Smooth muscle cell (in vitro differentiated cells): Measurements from ENCODE around the gene EPS8L2. TPM values are rescaled to one million over a fixed set of nuclear protein-coding genes. Genes with fewer than 3 reads are reported as not detected.

Experiments
- DNase-seq: peaks from one replicate; lab custom pipeline; 2025; ENCODE audit not compliant: unreplicated experiment; lab: John Stamatoyannopoulos, UW
- H2AFZ ChIP-seq: fragments of 200-600 bp; sonication (generic); 2 replicates; pipeline ENCODE4 v1.6.0; 2016; ENCODE audit warnings: antibody characterized with exemption, low read depth, mild to moderate bottlenecking
- H3F3A ChIP-seq: fragments of 200-600 bp; sonication (generic); 2 replicates; pipeline ENCODE4 v1.6.0; 2017; ENCODE audit warnings: antibody characterized with exemption, low read depth
- H3K27ac ChIP-seq: fragments of 200-600 bp; sonication (generic); 2 replicates; pipeline ENCODE4 v1.5.1; 2016; ENCODE audit warnings: low read depth, mild to moderate bottlenecking
- H3K27me3 ChIP-seq: fragments of 200-600 bp; sonication (generic); 2 replicates; pipeline ENCODE4 v1.6.1; 2016; ENCODE audit warnings: low read depth, mild to moderate bottlenecking
- H3K36me3 ChIP-seq: fragments of 200-600 bp; sonication (generic); 2 replicates; pipeline ENCODE4 v1.5.1; 2016; ENCODE audit warnings: low read depth
- H3K4me1 ChIP-seq: fragments of 200-600 bp; sonication (generic); 2 replicates; pipeline ENCODE4 v1.5.1; 2016; ENCODE audit warnings: low read depth
- H3K4me2 ChIP-seq: fragments of 200-600 bp; sonication (generic); 2 replicates; pipeline ENCODE4 v1.6.0; 2016; ENCODE audit warnings: mild to moderate bottlenecking
- H3K4me3 ChIP-seq: fragments of 200-600 bp; sonication (generic); 2 replicates; pipeline ENCODE4 v1.5.1; 2016; ENCODE audit warnings: mild to moderate bottlenecking
- H3K79me2 ChIP-seq: fragments of 200-600 bp; sonication (generic); 2 replicates; pipeline ENCODE4 v1.6.0; 2016; ENCODE audit warnings: low read depth, mild to moderate bottlenecking
- H3K9ac ChIP-seq: fragments of 200-600 bp; sonication (generic); 2 replicates; pipeline ENCODE4 v1.6.0; 2016; ENCODE audit warnings: low read depth
- H3K9me3 ChIP-seq: fragments of 200-600 bp; sonication (generic); replicated peaks from 2 replicates; pipeline ENCODE4 v1.5.1; 2016; ENCODE audit warnings: low read depth
- H4K20me1 ChIP-seq: fragments of 200-600 bp; sonication (generic); 2 replicates; pipeline ENCODE4 v1.6.0; 2016; ENCODE audit warnings: low read depth
- WGBS: methylation state at CpG from one replicate; pipeline ENCODE4 v1.1.7; 2016; ENCODE audit warnings: low lambda C conversion rate; 5-methylcytosine and 5-hydroxymethylcytosine counted together
- polyA plus RNA-seq: library from polyadenylated mRNA; unstranded; fragments of >200 nt; fragmentation: Nextera tagmentation; extraction: Ambion mirVana; gene quantifications from 2 replicates; pipeline ENCODE4 v1.2.1, GENCODE V29; 2016
- total RNA-seq: library from RNA; depleted of rRNA; stranded (reverse); fragments of >200 nt; gene quantifications from 2 replicates; pipeline ENCODE4 v1.2.3, GENCODE V29; 2014
- TF ChIP-seq, protein P1 (sequence below): fragments of 200-600 bp; sonication (generic); IDR thresholded peaks from 2 replicates; pipeline ENCODE4 v1.5.1; 2017; ENCODE audit warnings: borderline replicate concordance, mild to moderate bottlenecking, antibody characterized with exemption; ENCODE audit not compliant: insufficient read depth, poor library complexity, severe bottlenecking

Gene EPS8L2
- total and polyA plus RNA-seq, 2 experiments from 2014 or later = 37.7 to 47.9 TPM

- Histone ChIP-seq H3K27me3 (no peaks in the 10 kb centered on the region), H2AFZ (peak overlapping the region; percentile 77)
These were observed 70.7 kb downstream of the EPS8L2 start for GRCh38 chr11:776561-777287.

More at GRCh38 chr11:776561-777287, 70.7 kb downstream of the EPS8L2 start:
- Histone ChIP-seq H3K9ac (peak overlapping the region; percentile 91), H4K20me1 (peaks cover 71% of the 10 kb centered on the region), H3K36me3 (no peaks in the 10 kb centered on the region), H3K27ac (no peak overlapping the region), H3F3A (no peaks in the 10 kb centered on the region), H3K79me2 (peaks cover 52% of the 10 kb centered on the region), H3K4me2 (peak overlapping the region; percentile 100), H3K9me3 (no peaks in the 10 kb centered on the region), H3K4me3 (peak overlapping the region; percentile 98), H3K4me1 (peaks cover 17% of the 10 kb centered on the region)
- WGBS = 4% methylated on average over 22 of the region's 65 CpGs
- DNase-seq = no peak
- TF ChIP-seq, protein P1, sequence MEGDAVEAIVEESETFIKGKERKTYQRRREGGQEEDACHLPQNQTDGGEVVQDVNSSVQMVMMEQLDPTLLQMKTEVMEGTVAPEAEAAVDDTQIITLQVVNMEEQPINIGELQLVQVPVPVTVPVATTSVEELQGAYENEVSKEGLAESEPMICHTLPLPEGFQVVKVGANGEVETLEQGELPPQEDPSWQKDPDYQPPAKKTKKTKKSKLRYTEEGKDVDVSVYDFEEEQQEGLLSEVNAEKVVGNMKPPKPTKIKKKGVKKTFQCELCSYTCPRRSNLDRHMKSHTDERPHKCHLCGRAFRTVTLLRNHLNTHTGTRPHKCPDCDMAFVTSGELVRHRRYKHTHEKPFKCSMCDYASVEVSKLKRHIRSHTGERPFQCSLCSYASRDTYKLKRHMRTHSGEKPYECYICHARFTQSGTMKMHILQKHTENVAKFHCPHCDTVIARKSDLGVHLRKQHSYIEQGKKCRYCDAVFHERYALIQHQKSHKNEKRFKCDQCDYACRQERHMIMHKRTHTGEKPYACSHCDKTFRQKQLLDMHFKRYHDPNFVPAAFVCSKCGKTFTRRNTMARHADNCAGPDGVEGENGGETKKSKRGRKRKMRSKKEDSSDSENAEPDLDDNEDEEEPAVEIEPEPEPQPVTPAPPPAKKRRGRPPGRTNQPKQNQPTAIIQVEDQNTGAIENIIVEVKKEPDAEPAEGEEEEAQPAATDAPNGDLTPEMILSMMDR = no peak

Other genes with a start within 250 kb of the EPS8L2 start
- 91.3 and 106 TPM in 2 replicates for gene RNH1, start 199.0 kb upstream of the EPS8L2 start, total RNA-seq
- gene RNH1, start 199.0 kb upstream of the EPS8L2 start, polyA plus RNA-seq = 242 and 243 TPM in 2 replicates
- 19.2 and 39.9 TPM in 2 replicates for gene HRAS, start 170.7 kb upstream of the EPS8L2 start, total RNA-seq
- gene HRAS, start 170.7 kb upstream of the EPS8L2 start, polyA plus RNA-seq = 59.1 and 82.5 TPM in 2 replicates
- gene LRRC56, start 168.7 kb upstream of the EPS8L2 start, total RNA-seq = 0.31 and 1.5 TPM in 2 replicates
- gene LRRC56, start 168.7 kb upstream of the EPS8L2 start, polyA plus RNA-seq = 1.5 TPM in 2 replicates
- 3.2 TPM in 1 of 2 replicates, not detected in the other for gene LMNTD2, start 145.5 kb upstream of the EPS8L2 start, total RNA-seq
- 3.6 and 9.3 TPM in 2 replicates for gene LMNTD2, start 145.5 kb upstream of the EPS8L2 start, polyA plus RNA-seq
- 18.6 and 21.7 TPM in 2 replicates for gene RASSF7, start 145.3 kb upstream of the EPS8L2 start, total RNA-seq
- 20.4 and 38.6 TPM in 2 replicates for gene RASSF7, start 145.3 kb upstream of the EPS8L2 start, polyA plus RNA-seq
- 11.6 and 13.7 TPM in 2 replicates for gene PHRF1, start 129.8 kb upstream of the EPS8L2 start, total RNA-seq
- 20.2 and 20.9 TPM in 2 replicates for gene PHRF1, start 129.8 kb upstream of the EPS8L2 start, polyA plus RNA-seq
- 7.1 and 11.1 TPM in 2 replicates for gene IRF7, start 90.3 kb upstream of the EPS8L2 start, total RNA-seq
- gene IRF7, start 90.3 kb upstream of the EPS8L2 start, polyA plus RNA-seq = 12.7 and 14.3 TPM in 2 replicates
- not detected in 2 replicates for gene CDHR5, start 81.3 kb upstream of the EPS8L2 start, total RNA-seq
- 0.37 TPM in 1 of 2 replicates, not detected in the other for gene CDHR5, start 81.3 kb upstream of the EPS8L2 start, polyA plus RNA-seq
- gene SCT, start 79.0 kb upstream of the EPS8L2 start, total RNA-seq = not detected in 2 replicates
- 1.4 and 2.2 TPM in 2 replicates for gene SCT, start 79.0 kb upstream of the EPS8L2 start, polyA plus RNA-seq
- not detected in 2 replicates for gene DRD4, start 69.0 kb upstream of the EPS8L2 start, total RNA-seq
- 2.7 and 3.1 TPM in 2 replicates for gene DRD4, start 69.0 kb upstream of the EPS8L2 start, polyA plus RNA-seq
- gene DEAF1, start 11.0 kb upstream of the EPS8L2 start, total RNA-seq = 18.7 and 19.0 TPM in 2 replicates
- gene DEAF1, start 11.0 kb upstream of the EPS8L2 start, polyA plus RNA-seq = 39.2 and 61.5 TPM in 2 replicates
- gene TMEM80, start 10.4 kb upstream of the EPS8L2 start, total RNA-seq = 5.5 and 9.0 TPM in 2 replicates
- gene TMEM80, start 10.4 kb upstream of the EPS8L2 start, polyA plus RNA-seq = 14.3 and 24.3 TPM in 2 replicates
- 100 and 103 TPM in 2 replicates for gene TALDO1, start 41.2 kb downstream of the EPS8L2 start, total RNA-seq
- 155 and 158 TPM in 2 replicates for gene TALDO1, start 41.2 kb downstream of the EPS8L2 start, polyA plus RNA-seq
- 12.9 and 18.5 TPM in 2 replicates for gene GATD1, start 71.3 kb downstream of the EPS8L2 start, total RNA-seq
- 11.7 and 20.2 TPM in 2 replicates for gene GATD1, start 71.3 kb downstream of the EPS8L2 start, polyA plus RNA-seq
- not detected in 2 replicates for gene CEND1, start 83.9 kb downstream of the EPS8L2 start, total RNA-seq
- 0.13 and 0.38 TPM in 2 replicates for gene CEND1, start 83.9 kb downstream of the EPS8L2 start, polyA plus RNA-seq
- gene SLC25A22, start 92.0 kb downstream of the EPS8L2 start, total RNA-seq = 6.9 and 7.0 TPM in 2 replicates
- 19.5 and 25.2 TPM in 2 replicates for gene SLC25A22, start 92.0 kb downstream of the EPS8L2 start, polyA plus RNA-seq
- 8.7 and 11.8 TPM in 2 replicates for gene PIDD1, start 99.0 kb downstream of the EPS8L2 start, total RNA-seq
- gene PIDD1, start 99.0 kb downstream of the EPS8L2 start, polyA plus RNA-seq = 22.3 and 44.9 TPM in 2 replicates
- 472 and 511 TPM in 2 replicates for gene RPLP2, start 103.7 kb downstream of the EPS8L2 start, total RNA-seq
- gene RPLP2, start 103.7 kb downstream of the EPS8L2 start, polyA plus RNA-seq = 622 and 701 TPM in 2 replicates
- gene PNPLA2, start 112.7 kb downstream of the EPS8L2 start, total RNA-seq = 12.4 and 14.8 TPM in 2 replicates
- 26.4 and 33.8 TPM in 2 replicates for gene PNPLA2, start 112.7 kb downstream of the EPS8L2 start, polyA plus RNA-seq
- gene CRACR2B, start 121.7 kb downstream of the EPS8L2 start, total RNA-seq = 0.36 and 2.5 TPM in 2 replicates
- 0.10 and 10.5 TPM in 2 replicates for gene CRACR2B, start 121.7 kb downstream of the EPS8L2 start, polyA plus RNA-seq
- 214 and 256 TPM in 2 replicates for gene CD151, start 126.7 kb downstream of the EPS8L2 start, total RNA-seq
- gene CD151, start 126.7 kb downstream of the EPS8L2 start, polyA plus RNA-seq = 391 and 469 TPM in 2 replicates
- 38.0 and 51.4 TPM in 2 replicates for gene POLR2L, start 136.3 kb downstream of the EPS8L2 start, total RNA-seq
- gene POLR2L, start 136.3 kb downstream of the EPS8L2 start, polyA plus RNA-seq = 380 and 446 TPM in 2 replicates
- gene TSPAN4, start 136.6 kb downstream of the EPS8L2 start, total RNA-seq = 50.2 and 68.2 TPM in 2 replicates
- 153 and 179 TPM in 2 replicates for gene TSPAN4, start 136.6 kb downstream of the EPS8L2 start, polyA plus RNA-seq
- gene CHID1, start 204.6 kb downstream of the EPS8L2 start, total RNA-seq = 54.3 and 76.5 TPM in 2 replicates
- gene CHID1, start 204.6 kb downstream of the EPS8L2 start, polyA plus RNA-seq = 171 and 181 TPM in 2 replicates
- gene AP2A2, start 219.6 kb downstream of the EPS8L2 start, total RNA-seq = 32.2 and 35.8 TPM in 2 replicates
- 25.1 and 31.8 TPM in 2 replicates for gene AP2A2, start 219.6 kb downstream of the EPS8L2 start, polyA plus RNA-seq